Liver (tissue), 9 donors: ENCODE data around the gene HK2. TPM values are rescaled to one million over a fixed set of nuclear protein-coding genes. Genes with fewer than 3 reads are reported as not detected.

Experiments used
- DNase-seq: peaks from one replicate; pipeline ENCODE4 v3.0.0-alpha.2; 2017; ENCODE audit warnings: low spot score
- H3K27ac ChIP-seq, 2 donors: one replicate each; pipeline ENCODE4 v1.7.0; 2013; ENCODE audit warnings: inconsistent platforms in 2 of 2, low read length in 2 of 2, control low read depth in 1 of 2, low read depth in 1 of 2, mild to moderate bottlenecking in 1 of 2
- H3K27me3 ChIP-seq, 4 donors: one replicate each; pipeline versions ENCODE4 v1.6.1 to v1.7.0; 2013; ENCODE audit warnings: low read length in 3 of 4, inconsistent platforms in 1 of 4, mild to moderate bottlenecking in 1 of 4, moderate library complexity in 1 of 4; ENCODE audit not compliant: control insufficient read depth in 4 of 4, insufficient read depth in 4 of 4
- H3K36me3 ChIP-seq, 4 donors: one replicate each; pipeline versions ENCODE4 v1.6.1 to v1.7.0; 2013; ENCODE audit warnings: low read length in 3 of 4, mild to moderate bottlenecking in 3 of 4, low read depth in 1 of 4, moderate library complexity in 1 of 4; ENCODE audit not compliant: control insufficient read depth in 4 of 4, insufficient read depth in 3 of 4
- H3K4me1 ChIP-seq, 4 donors: one replicate each; pipeline versions ENCODE4 v1.6.1 to v1.7.0; 2013; ENCODE audit warnings: low read length in 3 of 4, mild to moderate bottlenecking in 3 of 4, moderate library complexity in 1 of 4; ENCODE audit not compliant: control insufficient read depth in 4 of 4, insufficient read depth in 4 of 4
- H3K4me3 ChIP-seq, 3 donors: one replicate each; pipeline versions ENCODE4 v1.6.1 to v1.7.0; 2013; ENCODE audit warnings: low read length in 3 of 3, control low read depth in 1 of 3, low read depth in 1 of 3, mild to moderate bottlenecking in 1 of 3
- H3K9ac ChIP-seq, 2 donors: one replicate each; pipeline ENCODE4 v1.7.0; 2013; ENCODE audit warnings: low read length in 2 of 2, mild to moderate bottlenecking in 2 of 2, moderate library complexity in 2 of 2, control low read depth in 1 of 2, low read depth in 1 of 2
- H3K9me3 ChIP-seq, 4 donors: one replicate each; pipeline versions ENCODE4 v1.6.1 to v1.7.0; 2013; ENCODE audit warnings: low read length in 3 of 4; ENCODE audit not compliant: control insufficient read depth in 4 of 4
- EGR1 ChIP-seq, 2 donors: IDR thresholded peaks; 2 replicates each; pipeline ENCODE4 v1.6.1; 2016 to 2018; ENCODE audit warnings: antibody characterized with exemption in 2 of 2, low read depth in 2 of 2
- FOXA1 ChIP-seq: IDR thresholded peaks from 2 replicates; pipeline ENCODE4 v1.6.1; 2016; ENCODE audit warnings: antibody characterized with exemption
- GABPA ChIP-seq, 2 donors: IDR thresholded peaks in 1 of 2; conservative IDR thresholded peaks in 1 of 2; 2 replicates each; pipeline ENCODE4 v1.6.1; 2016; ENCODE audit warnings: antibody characterized with exemption in 2 of 2, mild to moderate bottlenecking in 1 of 2, moderate library complexity in 1 of 2
- HNF4A ChIP-seq, 2 donors: conservative IDR thresholded peaks; 2 replicates each; pipeline ENCODE4 v1.6.1; 2016; ENCODE audit warnings: antibody characterized with exemption in 2 of 2, mild to moderate bottlenecking in 2 of 2
- HNF4G ChIP-seq: IDR thresholded peaks from 2 replicates; pipeline ENCODE4 v1.6.1; 2016; ENCODE audit warnings: antibody characterized with exemption
- JUND ChIP-seq, 2 donors: IDR thresholded peaks; 2 replicates each; pipeline ENCODE4 v1.6.1; 2016; ENCODE audit warnings: antibody characterized with exemption in 2 of 2
- NR2F2 ChIP-seq: IDR thresholded peaks from 2 replicates; pipeline ENCODE4 v1.6.1; 2016; ENCODE audit warnings: antibody characterized with exemption
- RXRA ChIP-seq, 2 donors: IDR thresholded peaks; 2 replicates each; pipeline ENCODE4 v1.6.1; 2017 to 2018; ENCODE audit warnings: antibody characterized with exemption in 2 of 2, mild to moderate bottlenecking in 1 of 2
- SP1 ChIP-seq: IDR thresholded peaks from 2 replicates; pipeline ENCODE4 v1.6.1; 2018; ENCODE audit warnings: antibody characterized with exemption, mild to moderate bottlenecking
- TAF1 ChIP-seq: conservative IDR thresholded peaks from 2 replicates; pipeline ENCODE4 v1.6.1; 2016; ENCODE audit warnings: antibody characterized with exemption, mild to moderate bottlenecking
- YY1 ChIP-seq: IDR thresholded peaks from 2 replicates; pipeline ENCODE4 v1.6.1; 2016; ENCODE audit warnings: antibody characterized with exemption, mild to moderate bottlenecking
- WGBS: extraction: QIAGEN DNeasy Blood & Tissue Kit; methylation state at CpG from one replicate; pipeline ENCODE4 v1.1.7; 2013; 5-methylcytosine and 5-hydroxymethylcytosine counted together
- polyA plus RNA-seq, 2 donors: library from polyadenylated mRNA; stranded (reverse) in 1 of 2; unstranded in 1 of 2; fragments of 200-250 nt in 1 of 2; fragments of >200 nt in 1 of 2; fragmentation: Nextera tagmentation in 1 of 2; extraction: Ambion mirVana in 1 of 2; gene quantifications; one replicate each; pipeline versions ENCODE4 v1.2.1 to v1.2.3, GENCODE V29; 2013 to 2015
- total RNA-seq, 2 donors: library from RNA; depleted of rRNA; stranded (reverse); fragments of >200 nt; gene quantifications; one replicate each; pipeline ENCODE4 v1.2.3, GENCODE V29; 2014
- TF ChIP-seq, protein P1 (sequence below): IDR thresholded peaks from 2 replicates; pipeline ENCODE4 v1.6.1; 2016; ENCODE audit warnings: antibody characterized with exemption
- TF ChIP-seq, protein P2 (sequence below): IDR thresholded peaks from 2 replicates; pipeline ENCODE4 v1.6.1; 2016; ENCODE audit warnings: antibody characterized with exemption
- TF ChIP-seq, protein P3 (sequence below): IDR thresholded peaks from 2 replicates; pipeline ENCODE4 v1.6.1; 2016; ENCODE audit warnings: antibody characterized with exemption
- TF ChIP-seq, protein P4 (sequence below): fragments of 150-350 bp; IDR thresholded peaks from 2 replicates; pipeline ENCODE4 v1.5.1; 2017; ENCODE audit warnings: improper control_type of control experiment, low read depth, low read length; ENCODE audit not compliant: missing input control
- TF ChIP-seq, protein P5 (sequence below): IDR thresholded peaks from 2 replicates; pipeline ENCODE4 v1.6.1; 2016; ENCODE audit warnings: antibody characterized with exemption, mild to moderate bottlenecking
- donor health status: healthy.
- donor health status: healthy.
- donor health status: healthy.
- donor health status: healthy.
- donor health status: healthy.

Gene HK2
- total and polyA plus RNA-seq, 4 donors: 0.21 to 3.5 (median 1.0) TPM

DNA sequence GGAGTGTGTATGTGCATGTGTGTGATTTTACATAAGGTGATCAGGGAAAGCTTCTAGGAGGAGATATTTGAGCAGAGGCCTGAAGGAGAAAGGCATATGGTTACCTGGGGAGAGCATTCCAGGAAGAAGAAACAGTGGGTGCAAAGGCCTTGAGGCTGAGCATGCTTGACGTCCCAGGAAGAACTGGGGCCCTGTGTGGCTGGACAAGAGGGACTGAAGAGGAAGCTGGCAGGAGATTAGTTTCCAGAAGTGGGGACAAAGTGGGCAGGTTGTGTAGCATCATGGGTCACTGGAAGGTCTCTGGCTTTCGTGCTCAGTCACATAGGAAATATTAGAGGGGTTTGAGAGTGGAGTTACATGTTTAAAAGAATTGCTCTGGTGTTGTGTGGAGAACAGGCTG, 82.5 kb downstream of the HK2 start:
- Histone ChIP-seq H3K4me3 (no peak overlapping the region), H3K9ac (no peak overlapping the region), H3K9me3 (no peaks in the 10 kb centered on the region), H3K4me1 (peaks cover 0 to 3% (median 0%) of the 10 kb centered on the region in 4 donors), H3K27me3 (no peaks in the 10 kb centered on the region), H3K36me3 (no peaks in the 10 kb centered on the region), H3K27ac (no peak overlapping the region)
- TF ChIP-seq, protein P1, sequence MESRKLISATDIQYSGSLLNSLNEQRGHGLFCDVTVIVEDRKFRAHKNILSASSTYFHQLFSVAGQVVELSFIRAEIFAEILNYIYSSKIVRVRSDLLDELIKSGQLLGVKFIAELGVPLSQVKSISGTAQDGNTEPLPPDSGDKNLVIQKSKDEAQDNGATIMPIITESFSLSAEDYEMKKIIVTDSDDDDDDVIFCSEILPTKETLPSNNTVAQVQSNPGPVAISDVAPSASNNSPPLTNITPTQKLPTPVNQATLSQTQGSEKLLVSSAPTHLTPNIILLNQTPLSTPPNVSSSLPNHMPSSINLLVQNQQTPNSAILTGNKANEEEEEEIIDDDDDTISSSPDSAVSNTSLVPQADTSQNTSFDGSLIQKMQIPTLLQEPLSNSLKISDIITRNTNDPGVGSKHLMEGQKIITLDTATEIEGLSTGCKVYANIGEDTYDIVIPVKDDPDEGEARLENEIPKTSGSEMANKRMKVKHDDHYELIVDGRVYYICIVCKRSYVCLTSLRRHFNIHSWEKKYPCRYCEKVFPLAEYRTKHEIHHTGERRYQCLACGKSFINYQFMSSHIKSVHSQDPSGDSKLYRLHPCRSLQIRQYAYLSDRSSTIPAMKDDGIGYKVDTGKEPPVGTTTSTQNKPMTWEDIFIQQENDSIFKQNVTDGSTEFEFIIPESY: no peak
- TF ChIP-seq NR2F2: no peak
- TF ChIP-seq RXRA (IDR thresholded peaks at IDR 0.05): no peak
- no peak for TF ChIP-seq JUND (IDR thresholded peaks at IDR 0.05)
- TF ChIP-seq SP1: no peak
- TF ChIP-seq, protein P2, sequence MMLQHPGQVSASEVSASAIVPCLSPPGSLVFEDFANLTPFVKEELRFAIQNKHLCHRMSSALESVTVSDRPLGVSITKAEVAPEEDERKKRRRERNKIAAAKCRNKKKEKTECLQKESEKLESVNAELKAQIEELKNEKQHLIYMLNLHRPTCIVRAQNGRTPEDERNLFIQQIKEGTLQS: no peak
- no peak for TF ChIP-seq EGR1 (IDR thresholded peaks at IDR 0.05; ENCODE audit: low read depth in 2 of 2)
- TF ChIP-seq FOXA1: no peak
- no peak for TF ChIP-seq GABPA (IDR thresholded peaks at IDR 0.05 in 1 of 2, conservative IDR thresholded peaks at IDR 0.05 in 1 of 2)
- no peak for TF ChIP-seq TAF1
- TF ChIP-seq, protein P3, sequence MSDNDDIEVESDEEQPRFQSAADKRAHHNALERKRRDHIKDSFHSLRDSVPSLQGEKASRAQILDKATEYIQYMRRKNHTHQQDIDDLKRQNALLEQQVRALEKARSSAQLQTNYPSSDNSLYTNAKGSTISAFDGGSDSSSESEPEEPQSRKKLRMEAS: no peak
- TF ChIP-seq HNF4A (conservative IDR thresholded peaks at IDR 0.05): no peak
- no peak for TF ChIP-seq HNF4G
- TF ChIP-seq, protein P4, sequence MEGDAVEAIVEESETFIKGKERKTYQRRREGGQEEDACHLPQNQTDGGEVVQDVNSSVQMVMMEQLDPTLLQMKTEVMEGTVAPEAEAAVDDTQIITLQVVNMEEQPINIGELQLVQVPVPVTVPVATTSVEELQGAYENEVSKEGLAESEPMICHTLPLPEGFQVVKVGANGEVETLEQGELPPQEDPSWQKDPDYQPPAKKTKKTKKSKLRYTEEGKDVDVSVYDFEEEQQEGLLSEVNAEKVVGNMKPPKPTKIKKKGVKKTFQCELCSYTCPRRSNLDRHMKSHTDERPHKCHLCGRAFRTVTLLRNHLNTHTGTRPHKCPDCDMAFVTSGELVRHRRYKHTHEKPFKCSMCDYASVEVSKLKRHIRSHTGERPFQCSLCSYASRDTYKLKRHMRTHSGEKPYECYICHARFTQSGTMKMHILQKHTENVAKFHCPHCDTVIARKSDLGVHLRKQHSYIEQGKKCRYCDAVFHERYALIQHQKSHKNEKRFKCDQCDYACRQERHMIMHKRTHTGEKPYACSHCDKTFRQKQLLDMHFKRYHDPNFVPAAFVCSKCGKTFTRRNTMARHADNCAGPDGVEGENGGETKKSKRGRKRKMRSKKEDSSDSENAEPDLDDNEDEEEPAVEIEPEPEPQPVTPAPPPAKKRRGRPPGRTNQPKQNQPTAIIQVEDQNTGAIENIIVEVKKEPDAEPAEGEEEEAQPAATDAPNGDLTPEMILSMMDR: no peak
- 71% methylated on average over 2 of the region's 2 CpGs for WGBS
- DNase-seq: no peak

DNA sequence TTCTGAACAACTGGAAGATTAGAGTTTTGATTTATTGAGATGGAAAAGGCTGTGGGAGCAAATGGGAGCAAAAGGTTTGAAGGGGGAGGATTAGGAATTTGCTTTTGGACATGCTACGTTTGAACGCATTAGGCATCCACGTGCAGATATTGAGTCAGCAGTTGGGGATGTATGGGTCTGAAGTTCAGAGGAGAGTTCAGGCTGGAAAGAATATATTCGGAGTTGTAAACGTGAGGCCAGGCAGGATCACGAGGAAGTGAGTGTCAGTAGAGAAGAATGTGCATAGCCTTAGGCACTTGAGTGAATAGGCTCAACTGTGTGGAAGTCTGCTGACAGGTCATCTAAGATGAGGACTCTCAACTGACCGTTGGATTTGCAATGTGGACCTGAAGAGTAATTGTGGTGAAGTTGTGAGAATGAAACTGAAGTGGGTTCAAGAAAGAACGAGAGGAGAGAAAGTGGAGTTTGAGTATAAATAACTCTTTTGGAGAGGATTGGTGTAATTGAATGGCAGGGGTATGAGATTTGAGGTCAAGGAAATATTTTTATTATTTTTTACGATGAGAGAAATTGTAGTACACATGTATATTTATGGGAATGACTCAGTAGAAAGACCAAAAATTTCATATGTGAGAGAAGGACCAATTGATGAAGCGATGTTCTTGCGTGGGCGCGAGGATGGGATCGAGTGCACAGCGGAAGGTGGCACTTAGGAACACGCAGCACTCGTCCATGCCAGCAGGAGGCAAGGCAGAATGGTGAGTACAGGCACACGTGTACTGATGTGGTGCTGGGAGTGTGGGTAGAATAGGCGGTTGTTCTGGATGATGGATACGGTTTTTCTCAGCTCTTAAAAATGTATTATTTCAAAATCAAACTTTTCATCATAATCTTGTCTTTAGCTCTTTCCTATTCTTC, 84.0 kb downstream of the HK2 start:
- DNase-seq: no peak
- H3K9ac ChIP-seq: no peak overlapping the region
- peaks cover 0 to 3% (median 0%) of the 10 kb centered on the region in 4 donors for H3K4me1 ChIP-seq
- H3K9me3 ChIP-seq: no peaks in the 10 kb centered on the region
- H3K27ac ChIP-seq: no peak overlapping the region
- H3K27me3 ChIP-seq: no peaks in the 10 kb centered on the region
- no peaks in the 10 kb centered on the region for H3K36me3 ChIP-seq
- WGBS: 79% methylated on average over 20 of the region's 20 CpGs
- H3K4me3 ChIP-seq: no peak overlapping the region
- TF ChIP-seq YY1 (no peak), HNF4G (no peak), TAF1 (no peak), EGR1 (IDR thresholded peaks at IDR 0.05; ENCODE audit: low read depth in 2 of 2) (no peak), SP1 (no peak), FOXA1 (no peak), HNF4A (conservative IDR thresholded peaks at IDR 0.05) (no peak), NR2F2 (no peak), JUND (IDR thresholded peaks at IDR 0.05) (no peak), RXRA (IDR thresholded peaks at IDR 0.05) (no peak)
- TF ChIP-seq, protein P1: no peak
- TF ChIP-seq, protein P4: no peak
- TF ChIP-seq, protein P2: no peak
- TF ChIP-seq, protein P5, sequence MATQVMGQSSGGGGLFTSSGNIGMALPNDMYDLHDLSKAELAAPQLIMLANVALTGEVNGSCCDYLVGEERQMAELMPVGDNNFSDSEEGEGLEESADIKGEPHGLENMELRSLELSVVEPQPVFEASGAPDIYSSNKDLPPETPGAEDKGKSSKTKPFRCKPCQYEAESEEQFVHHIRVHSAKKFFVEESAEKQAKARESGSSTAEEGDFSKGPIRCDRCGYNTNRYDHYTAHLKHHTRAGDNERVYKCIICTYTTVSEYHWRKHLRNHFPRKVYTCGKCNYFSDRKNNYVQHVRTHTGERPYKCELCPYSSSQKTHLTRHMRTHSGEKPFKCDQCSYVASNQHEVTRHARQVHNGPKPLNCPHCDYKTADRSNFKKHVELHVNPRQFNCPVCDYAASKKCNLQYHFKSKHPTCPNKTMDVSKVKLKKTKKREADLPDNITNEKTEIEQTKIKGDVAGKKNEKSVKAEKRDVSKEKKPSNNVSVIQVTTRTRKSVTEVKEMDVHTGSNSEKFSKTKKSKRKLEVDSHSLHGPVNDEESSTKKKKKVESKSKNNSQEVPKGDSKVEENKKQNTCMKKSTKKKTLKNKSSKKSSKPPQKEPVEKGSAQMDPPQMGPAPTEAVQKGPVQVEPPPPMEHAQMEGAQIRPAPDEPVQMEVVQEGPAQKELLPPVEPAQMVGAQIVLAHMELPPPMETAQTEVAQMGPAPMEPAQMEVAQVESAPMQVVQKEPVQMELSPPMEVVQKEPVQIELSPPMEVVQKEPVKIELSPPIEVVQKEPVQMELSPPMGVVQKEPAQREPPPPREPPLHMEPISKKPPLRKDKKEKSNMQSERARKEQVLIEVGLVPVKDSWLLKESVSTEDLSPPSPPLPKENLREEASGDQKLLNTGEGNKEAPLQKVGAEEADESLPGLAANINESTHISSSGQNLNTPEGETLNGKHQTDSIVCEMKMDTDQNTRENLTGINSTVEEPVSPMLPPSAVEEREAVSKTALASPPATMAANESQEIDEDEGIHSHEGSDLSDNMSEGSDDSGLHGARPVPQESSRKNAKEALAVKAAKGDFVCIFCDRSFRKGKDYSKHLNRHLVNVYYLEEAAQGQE: no peak
